Body of pancreas (tissue), 4 donors: ENCODE measurements around the gene JMJD6. TPM values are rescaled to one million over a fixed set of nuclear protein-coding genes. Genes with fewer than 3 reads are reported as not detected.

Experiments used
- ATAC-seq: fragments of 150-250 bp; one replicate; pipeline ENCODE4 v1.9.1; 2016
- DNase-seq, 4 donors: peaks; one replicate each; pipeline ENCODE4 v3.0.0-alpha.2; 2019
- H3K27ac ChIP-seq, 4 donors: fragments of 200-600 bp; sonication (generic); 1 replicate in 3 of 4; 2 replicates in 1 of 4; pipeline versions ENCODE4 v1.5.1 to v1.6.1; 2016 to 2019; ENCODE audit warnings: mild to moderate bottlenecking in 1 of 4, mixed read lengths in 1 of 4, moderate library complexity in 1 of 4
- H3K27me3 ChIP-seq, 2 donors: fragments of 200-600 bp; sonication (generic); one replicate each; pipeline ENCODE4 v1.6.0; 2016; ENCODE audit warnings: mild to moderate bottlenecking in 1 of 2
- H3K36me3 ChIP-seq, 2 donors: fragments of 200-600 bp; sonication (generic); replicated peaks in 1 of 2; 2 replicates each; pipeline ENCODE4 v1.5.1; 2016; ENCODE audit warnings: low read depth in 2 of 2; ENCODE audit not compliant: insufficient read depth in 1 of 2
- H3K4me1 ChIP-seq: fragments of 200-600 bp; sonication (generic); one replicate; pipeline ENCODE4 v1.6.0; 2016
- H3K4me3 ChIP-seq, 2 donors: fragments of 200-600 bp; sonication (generic); 1 replicate in 1 of 2; 2 replicates in 1 of 2; pipeline ENCODE4 v1.5.1; 2016 to 2019
- H3K9me3 ChIP-seq, 3 donors: fragments of 200-600 bp; sonication (generic); 1 replicate in 2 of 3; 2 replicates in 1 of 3; pipeline ENCODE4 v1.5.1; 2016
- POLR2A ChIP-seq, 3 donors: fragments of 450-650 bp; IDR thresholded peaks; one replicate each; pipeline ENCODE4 v1.6.1; 2016; ENCODE audit warnings: antibody characterized with exemption in 3 of 3, mild to moderate bottlenecking in 2 of 3
- WGBS, 2 donors: methylation state at CpG; one replicate each; pipeline ENCODE4 v1.1.5; 2017; 5-methylcytosine and 5-hydroxymethylcytosine counted together
- intact Hi-C: fragments of 100-400 bp; cut with DNase I; formaldehyde crosslinking; loops from one replicate; pipeline ENCODE4 v1.15.1; 2023
- total RNA-seq, 2 donors: library from RNA; depleted of rRNA; stranded (reverse); fragments of >200 nt; gene quantifications; one replicate each; pipeline ENCODE4 v1.1.0, GENCODE V29; 2016
- TF ChIP-seq, protein P1 (sequence below), 7 experiments: fragments of 450-650 bp in 4 of 7; fragments of 200-600 bp in 3 of 7; sonication (generic) in 3 of 7; IDR thresholded peaks; one replicate each; pipeline ENCODE4 v1.5.1; 2016 to 2019; ENCODE audit warnings: antibody characterized with exemption in 7 of 7

Gene JMJD6
- total RNA-seq, 2 donors from 2014 or later, result 15.2 to 20.0 TPM

- Histone ChIP-seq H3K36me3 (peaks cover 0 to 3% of the 10 kb centered on the region in 2 donors), H3K27ac (no peak overlapping the region), H3K9me3 (no peaks in the 10 kb centered on the region), H3K4me3 (no peak overlapping the region), H3K27me3 (no peaks in the 10 kb centered on the region), H3K4me1 (peaks cover 19% of the 10 kb centered on the region)
- no peak for ATAC-seq
- intact Hi-C loops, result no loop called here
- TF ChIP-seq, protein P1, sequence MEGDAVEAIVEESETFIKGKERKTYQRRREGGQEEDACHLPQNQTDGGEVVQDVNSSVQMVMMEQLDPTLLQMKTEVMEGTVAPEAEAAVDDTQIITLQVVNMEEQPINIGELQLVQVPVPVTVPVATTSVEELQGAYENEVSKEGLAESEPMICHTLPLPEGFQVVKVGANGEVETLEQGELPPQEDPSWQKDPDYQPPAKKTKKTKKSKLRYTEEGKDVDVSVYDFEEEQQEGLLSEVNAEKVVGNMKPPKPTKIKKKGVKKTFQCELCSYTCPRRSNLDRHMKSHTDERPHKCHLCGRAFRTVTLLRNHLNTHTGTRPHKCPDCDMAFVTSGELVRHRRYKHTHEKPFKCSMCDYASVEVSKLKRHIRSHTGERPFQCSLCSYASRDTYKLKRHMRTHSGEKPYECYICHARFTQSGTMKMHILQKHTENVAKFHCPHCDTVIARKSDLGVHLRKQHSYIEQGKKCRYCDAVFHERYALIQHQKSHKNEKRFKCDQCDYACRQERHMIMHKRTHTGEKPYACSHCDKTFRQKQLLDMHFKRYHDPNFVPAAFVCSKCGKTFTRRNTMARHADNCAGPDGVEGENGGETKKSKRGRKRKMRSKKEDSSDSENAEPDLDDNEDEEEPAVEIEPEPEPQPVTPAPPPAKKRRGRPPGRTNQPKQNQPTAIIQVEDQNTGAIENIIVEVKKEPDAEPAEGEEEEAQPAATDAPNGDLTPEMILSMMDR (IDR thresholded peaks at IDR 0.05), result no peak
- TF ChIP-seq POLR2A (IDR thresholded peaks at IDR 0.05), result no peak
- DNase-seq, result no peak
- 83 to 84% methylated on average over 14 to 23 of the region's 25 CpGs for WGBS, 2 donors
These were observed 42.3 kb downstream of the JMJD6 start for GRCh38 chr17:76683921-76684745.

DNA sequence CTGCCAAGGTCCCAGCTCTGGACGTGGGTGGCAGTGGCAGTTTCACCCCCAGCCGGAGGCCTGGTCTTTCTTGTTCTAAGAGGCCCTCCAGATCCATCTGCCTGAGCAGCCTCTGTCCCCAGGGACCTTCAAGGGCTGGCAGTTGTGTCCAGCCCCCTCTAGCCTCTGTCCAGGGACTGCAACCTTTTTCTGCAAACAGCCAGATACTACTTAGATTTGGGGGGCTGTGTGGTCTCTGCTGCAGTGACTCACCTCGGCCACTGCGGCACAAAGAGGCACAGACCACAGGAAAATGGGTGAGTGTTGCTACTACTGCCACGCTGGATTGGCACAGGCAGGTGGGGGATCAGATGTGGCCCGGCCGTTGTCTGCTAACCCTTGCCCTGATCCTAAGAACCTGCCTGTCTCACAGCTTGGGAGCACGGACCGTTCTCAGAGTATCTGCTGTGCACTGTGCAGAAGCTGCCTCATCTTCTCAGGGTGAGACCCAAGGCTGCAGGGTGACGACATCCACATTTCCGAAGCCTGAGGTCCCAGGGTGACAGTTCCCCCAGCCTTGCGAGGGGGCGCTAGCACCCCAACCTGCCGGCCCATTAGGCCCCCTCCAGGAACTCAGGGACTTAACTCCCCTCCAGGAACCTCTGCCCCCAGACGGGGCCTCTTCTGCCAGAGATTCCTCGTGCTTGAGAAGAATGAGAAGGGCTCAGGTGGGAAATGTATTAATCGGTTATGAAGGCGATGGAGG is 43.2 kb downstream of the JMJD6 start:
- H3K36me3 ChIP-seq, result peaks cover 0 to 3% of the 10 kb centered on the region in 2 donors
- H3K4me1 ChIP-seq, result peaks cover 15% of the 10 kb centered on the region
- TF ChIP-seq, protein P1 (IDR thresholded peaks at IDR 0.05), result no peak
- TF ChIP-seq POLR2A (IDR thresholded peaks at IDR 0.05), result no peak
- no peaks in the 10 kb centered on the region for H3K9me3 ChIP-seq
- WGBS, 2 donors, result 77 to 93% methylated on average over 9 to 18 of the region's 18 CpGs
- DNase-seq (no peak), ATAC-seq (no peak)
- H3K4me3 ChIP-seq, result no peak overlapping the region
- intact Hi-C loops, result no loop called here
- no peaks in the 10 kb centered on the region for H3K27me3 ChIP-seq
- H3K27ac ChIP-seq, result no peak overlapping the region

DNA sequence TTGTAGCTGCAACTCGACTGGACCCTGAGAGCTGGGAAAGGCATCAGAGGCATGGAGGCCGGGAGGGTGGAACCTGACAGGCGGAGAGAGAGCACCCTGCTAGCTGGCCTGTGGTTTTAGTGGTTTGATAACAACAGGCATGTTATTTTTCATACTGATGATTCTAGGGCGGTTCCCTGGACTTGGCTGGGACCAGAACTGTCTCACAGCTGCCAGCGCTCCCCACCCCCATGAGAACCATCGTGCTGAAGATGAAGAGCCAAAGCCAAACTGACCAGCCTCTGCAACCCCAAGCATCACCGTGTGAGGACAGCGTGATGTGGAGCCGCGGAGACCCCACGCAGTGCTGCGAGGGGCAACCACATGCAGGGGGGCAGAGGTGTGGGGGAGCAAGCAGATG is 44.1 kb downstream of the JMJD6 start:
- DNase-seq, result no peak
- Histone ChIP-seq H3K4me1 (peaks cover 12% of the 10 kb centered on the region), H3K27ac (no peak overlapping the region), H3K9me3 (no peaks in the 10 kb centered on the region), H3K4me3 (no peak overlapping the region), H3K36me3 (peaks cover 0 to 3% of the 10 kb centered on the region in 2 donors), H3K27me3 (no peaks in the 10 kb centered on the region)
- WGBS, 2 donors, result 77 to 88% methylated on average over 6 to 12 of the region's 12 CpGs
- ATAC-seq, result no peak
- intact Hi-C loops, result no loop called here
- TF ChIP-seq POLR2A (IDR thresholded peaks at IDR 0.05), result no peak
- TF ChIP-seq, protein P1 (IDR thresholded peaks at IDR 0.05), result no peak

GRCh38 chr17:76681222-76682137 is 44.9 kb downstream of the JMJD6 start:
- DNase-seq (peak; percentile 65 to 78 (median 68)), ATAC-seq (peak; percentile 72)
- Histone ChIP-seq H3K4me1 (peaks cover 5% of the 10 kb centered on the region), H3K4me3 (no peak overlapping the region), H3K27ac (no peak overlapping the region), H3K27me3 (no peaks in the 10 kb centered on the region), H3K36me3 (peaks cover 0 to 3% of the 10 kb centered on the region in 2 donors), H3K9me3 (no peaks in the 10 kb centered on the region)
- TF ChIP-seq, protein P1 (IDR thresholded peaks at IDR 0.05), result peak; percentile 48 to 72 (median 65)
- TF ChIP-seq POLR2A (IDR thresholded peaks at IDR 0.05), result no peak
- intact Hi-C loops, result no loop called here
- WGBS, 2 donors, result 48 to 64% methylated on average over 10 to 16 of the region's 16 CpGs
